HG02759 (cell line): Measurements from ENCODE around the gene PDSS2.
"Not testable (repeated sequence)": the region's sequence is repeated elsewhere in the genome, so short reads cannot be mapped to it uniquely, and the experiment has no call there.

Experiments
- ATAC-seq: cut with Tn5 transposase; IDR thresholded peaks from one replicate; pipeline ENCODE4 v1.9.1; 2021; ENCODE audit warnings: mild to moderate bottlenecking, moderate library complexity; ENCODE audit not compliant: unreplicated experiment

The PDSS2 gene

GRCh38 chr6:107475826-107476225 lies 16.5 kb upstream of the PDSS2 start:
- ATAC-seq, result not testable (repeated sequence)

DNA sequence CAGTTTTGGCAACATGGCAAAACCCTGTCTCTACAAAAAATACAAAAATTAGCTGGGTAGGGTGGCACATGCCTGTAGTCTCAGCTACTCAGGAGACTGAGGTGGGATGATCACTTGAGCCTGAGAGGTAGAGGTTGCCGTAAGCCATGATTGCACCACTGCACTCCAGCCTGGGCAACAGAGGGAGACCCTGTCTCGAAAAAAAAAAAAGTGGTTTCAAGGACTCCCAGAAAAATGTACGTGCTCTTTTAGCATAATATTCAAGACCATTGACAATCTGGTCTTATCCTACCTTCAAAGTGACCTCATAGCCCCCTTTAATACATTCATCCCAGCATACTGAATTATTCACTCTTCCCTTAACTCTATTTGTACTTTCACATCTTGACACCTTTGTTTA lies 16.0 kb upstream of the PDSS2 start:
- ATAC-seq, result not testable (repeated sequence)

DNA sequence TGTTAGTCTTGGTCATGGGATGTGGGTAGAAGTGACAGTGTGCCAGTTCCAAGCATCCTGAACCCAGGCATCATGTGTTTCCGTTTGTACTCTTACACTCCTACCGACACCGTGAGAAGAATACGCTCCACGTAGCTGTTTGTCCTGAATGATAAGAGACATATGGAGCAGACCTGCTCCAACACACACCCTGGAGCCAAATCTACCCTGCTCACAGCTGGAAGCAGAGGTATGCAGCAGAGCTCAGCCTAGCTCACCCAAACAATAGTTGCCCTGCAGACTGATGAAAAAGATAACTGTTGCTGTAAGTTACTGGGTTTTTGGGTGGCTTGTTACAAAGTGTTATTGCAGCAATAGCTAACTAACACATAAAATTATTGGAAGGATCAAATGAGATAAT lies 14.3 kb upstream of the PDSS2 start:
- ATAC-seq, result no peak

GRCh38 chr6:107470364-107470763 lies 11.0 kb upstream of the PDSS2 start:
- ATAC-seq, result no peak

DNA sequence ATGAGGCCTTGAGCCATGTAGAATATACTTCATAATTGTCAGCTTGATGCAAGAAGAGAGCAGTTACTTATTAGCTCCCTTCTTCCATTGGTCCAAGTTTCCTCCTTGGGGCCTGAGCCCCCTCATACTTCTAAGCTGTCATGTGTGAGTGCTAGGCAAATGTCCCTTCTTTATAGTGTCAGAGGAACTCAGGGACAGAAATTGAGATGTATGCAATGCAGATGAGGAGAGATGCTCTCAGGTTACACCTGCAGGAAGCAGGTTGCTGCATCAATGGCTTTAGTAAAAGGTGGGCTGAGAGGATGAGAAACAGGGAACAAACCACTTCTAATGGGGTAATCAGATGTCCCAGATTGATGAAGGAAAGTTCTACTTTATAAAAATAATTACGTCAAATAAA lies 6.7 kb upstream of the PDSS2 start:
- ATAC-seq, result no peak

- ATAC-seq, result no peak
Observed at GRCh38 chr6:107460083-107460631, 793 bp upstream of the PDSS2 start.

- ATAC-seq, result peak; percentile 31
Observed at GRCh38 chr6:107458672-107459282, 587 bp downstream of the PDSS2 start.

DNA sequence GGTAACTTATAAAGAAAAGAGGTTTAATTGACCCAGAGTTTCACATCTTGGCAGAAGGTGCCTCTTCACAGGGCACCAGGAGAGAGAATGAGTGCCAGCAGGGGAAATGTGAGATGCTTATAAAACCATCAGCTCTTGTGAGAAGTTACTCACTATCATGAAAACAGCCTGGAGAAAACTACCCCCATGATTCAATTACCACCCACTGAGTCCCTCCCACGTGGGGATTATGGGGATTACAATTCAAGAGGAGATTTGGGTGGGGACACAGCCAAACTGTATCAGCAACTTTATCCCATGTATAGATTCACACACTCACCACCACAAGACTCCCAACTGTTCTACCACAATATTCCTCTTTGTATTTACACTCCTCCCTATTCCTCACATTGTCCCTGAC lies 10.6 kb downstream of the PDSS2 start:
- no peak for ATAC-seq

DNA sequence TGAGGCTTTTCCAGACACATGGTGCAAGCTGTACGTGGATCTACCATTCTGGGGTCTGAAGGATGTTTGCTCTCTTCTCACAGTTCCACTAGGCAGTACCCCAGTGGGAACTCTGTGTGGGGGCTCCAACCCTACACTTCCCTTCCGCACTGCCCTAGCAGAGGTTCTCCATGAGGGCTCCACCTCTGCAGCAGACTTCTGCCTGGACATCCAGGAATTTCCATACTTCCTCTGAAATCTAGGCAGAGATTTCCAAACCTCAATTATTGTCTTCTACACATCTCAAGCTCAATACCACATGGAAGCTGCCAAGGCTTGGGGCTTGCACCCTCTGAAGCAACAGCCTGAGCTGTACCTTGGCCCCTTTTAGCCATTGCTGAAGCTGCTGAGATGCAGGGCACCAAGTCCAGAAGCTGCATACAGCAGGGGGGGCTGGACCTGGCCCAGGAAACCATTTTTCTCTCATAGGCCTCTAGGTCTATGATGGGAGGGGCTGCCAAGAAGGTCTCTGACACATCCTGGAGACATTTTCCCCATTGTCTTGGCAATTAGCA lies 11.6 kb downstream of the PDSS2 start:
- no peak for ATAC-seq

GRCh38 chr6:107444277-107444676 lies 15.1 kb downstream of the PDSS2 start:
- ATAC-seq, result no peak

DNA sequence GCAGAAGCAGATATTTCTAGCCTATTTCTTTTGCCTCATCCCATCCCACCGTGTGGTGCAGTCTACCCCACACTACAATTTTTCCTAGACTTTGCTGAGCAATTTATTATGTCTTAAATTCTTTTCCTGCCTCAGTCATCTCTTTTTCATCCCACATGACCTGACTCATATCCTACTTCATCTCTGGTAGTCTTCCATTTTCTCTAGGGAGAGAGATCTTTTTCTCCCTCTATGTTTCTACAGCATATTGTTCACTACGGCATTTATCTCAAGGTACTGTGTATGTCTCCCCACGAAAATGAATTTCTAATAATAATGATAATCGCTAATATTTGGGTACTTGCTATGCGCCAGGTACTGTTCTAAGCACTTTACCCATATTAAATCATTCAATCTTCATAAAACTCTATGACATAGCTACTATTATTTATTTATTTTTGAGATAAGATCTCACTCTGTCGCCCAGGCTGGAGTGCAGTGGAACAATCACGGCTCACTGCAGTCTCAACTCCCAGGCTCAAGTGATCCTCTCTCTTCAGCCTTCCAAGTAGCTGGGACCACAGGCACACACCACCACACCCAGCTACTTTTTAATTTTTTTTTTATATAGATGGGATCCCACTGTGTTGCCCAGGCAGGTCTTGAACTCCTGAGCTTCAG lies 15.6 kb downstream of the PDSS2 start:
- no peak for ATAC-seq

DNA sequence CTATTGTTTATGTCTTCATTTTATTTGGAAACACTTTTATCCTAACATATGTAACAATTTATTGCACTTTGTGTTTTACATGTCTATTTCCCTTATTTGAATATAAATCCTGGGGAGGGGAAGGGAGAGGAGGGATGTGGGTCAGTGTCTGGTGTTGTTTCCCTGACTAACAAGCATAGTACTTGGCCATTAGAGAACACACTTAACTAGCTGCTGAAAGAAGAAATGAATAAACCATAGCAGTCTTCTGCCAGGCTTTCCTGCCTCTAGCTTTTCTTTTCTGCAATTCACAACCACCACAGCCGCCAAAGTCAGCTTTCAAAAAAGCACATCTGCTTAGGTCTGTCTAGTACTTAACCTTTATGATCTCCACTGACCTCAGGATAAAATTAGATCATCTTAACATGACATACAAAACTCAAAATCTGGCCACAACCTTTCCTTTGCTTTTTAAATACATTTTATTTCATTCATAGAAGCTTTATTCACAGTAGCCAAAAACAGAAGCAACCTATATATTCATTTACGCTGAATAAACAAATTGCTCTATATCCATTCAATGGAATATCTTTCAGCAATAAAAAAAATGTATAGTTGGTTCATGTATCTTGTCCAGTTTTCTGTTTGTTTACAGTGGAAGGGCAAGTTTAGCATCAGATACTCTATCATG lies 16.3 kb downstream of the PDSS2 start:
- no peak for ATAC-seq

DNA sequence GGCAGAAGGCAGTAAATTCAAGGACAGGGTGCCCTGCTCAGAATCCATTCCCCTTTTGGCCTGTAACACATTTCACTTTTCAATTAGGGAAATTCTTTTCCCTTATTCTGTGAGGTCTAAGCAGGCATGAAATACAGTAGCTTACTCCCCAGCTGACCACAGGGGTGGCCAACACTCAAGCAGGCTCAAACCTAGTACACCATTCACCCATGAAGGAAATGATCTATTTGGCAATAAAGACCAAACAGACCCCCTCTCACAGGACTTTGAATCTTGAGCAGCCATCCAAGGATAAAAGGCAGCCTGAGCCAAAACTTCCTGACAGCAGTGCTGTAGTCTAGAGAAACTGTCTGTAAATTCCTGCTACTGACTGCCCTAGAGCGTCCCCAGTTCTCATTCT lies 17.7 kb downstream of the PDSS2 start:
- no peak for ATAC-seq

- ATAC-seq, result no peak
Observed at GRCh38 chr6:107440936-107441335, 18.4 kb downstream of the PDSS2 start.

GRCh38 chr6:107439406-107439805 lies 20.0 kb downstream of the PDSS2 start:
- no peak for ATAC-seq

DNA sequence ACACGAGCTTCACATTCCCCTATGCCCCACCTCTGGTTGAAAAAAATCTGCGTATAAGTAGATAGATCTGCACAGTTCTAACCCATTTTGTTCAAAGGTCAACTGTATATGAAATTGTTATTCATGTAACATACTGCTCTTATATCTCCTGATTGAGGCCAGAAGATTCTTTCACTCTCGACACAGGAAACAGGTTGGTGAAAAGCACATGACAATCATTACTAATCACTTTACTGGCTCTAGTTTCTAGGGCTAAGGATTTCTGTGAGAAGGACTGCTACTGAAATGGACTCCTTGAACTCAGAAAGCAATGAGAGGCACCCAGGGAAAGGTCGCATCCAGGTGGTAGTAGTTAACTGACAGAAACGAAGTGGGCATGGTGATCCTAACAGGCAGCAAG lies 21.7 kb downstream of the PDSS2 start:
- ATAC-seq, result no peak

- no peak for ATAC-seq
Observed at GRCh38 chr6:107436881-107437280, 22.5 kb downstream of the PDSS2 start.

GRCh38 chr6:107435798-107436197 lies 23.6 kb downstream of the PDSS2 start:
- ATAC-seq, result no peak

- no peak for ATAC-seq
Observed at GRCh38 chr6:107434812-107435211, 24.6 kb downstream of the PDSS2 start.

DNA sequence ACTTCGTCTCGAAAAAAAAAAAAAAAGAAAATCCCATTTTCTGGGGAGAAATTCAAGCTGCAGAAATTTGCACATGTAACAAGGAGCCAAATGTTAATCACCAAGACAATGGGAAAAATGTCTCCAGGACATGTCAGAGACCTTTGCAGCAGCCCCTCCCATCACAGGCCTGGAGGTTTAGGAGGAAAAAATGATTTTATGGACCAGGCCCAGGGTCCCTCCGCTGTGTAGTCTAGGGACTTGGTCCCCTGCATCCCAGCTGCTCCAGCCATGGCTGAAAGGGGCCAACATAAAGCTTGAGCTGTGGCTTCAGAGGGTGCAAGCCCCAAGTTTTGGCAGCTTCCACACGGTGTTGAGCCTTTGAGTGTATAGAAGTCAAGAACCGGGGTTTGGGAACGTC lies 33.4 kb downstream of the PDSS2 start:
- ATAC-seq, result not testable (repeated sequence)

DNA sequence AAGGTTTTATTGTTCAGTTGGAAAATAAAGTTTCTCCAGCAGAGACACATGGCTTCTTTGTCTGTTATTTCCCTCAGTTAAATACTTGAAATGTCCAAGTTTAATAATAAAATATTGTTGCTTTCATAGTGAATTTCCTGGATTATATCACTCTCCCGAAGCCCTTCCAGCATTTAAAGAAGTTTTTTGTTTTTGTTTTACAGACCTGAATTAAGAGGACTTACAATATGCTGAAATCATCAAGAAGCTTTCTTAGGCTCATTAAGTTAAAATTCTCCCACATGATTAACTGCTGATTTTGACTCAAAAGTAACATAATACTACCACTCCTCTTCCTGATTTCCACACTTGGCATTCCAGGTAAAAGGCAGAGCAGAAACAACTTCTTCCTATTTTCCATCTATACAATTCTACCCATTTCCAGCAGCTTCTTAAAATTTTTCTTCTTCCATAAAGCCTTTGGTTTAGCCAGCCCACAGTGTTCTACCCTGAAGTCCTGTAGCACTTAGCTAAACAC lies 35.8 kb downstream of the PDSS2 start:
- ATAC-seq, result no peak
